HG02759 (cell line): ENCODE results near the gene BICC1.
"Not testable (repeated sequence)": the region's sequence is repeated elsewhere in the genome, so short reads cannot be mapped to it uniquely, and the experiment has no call there.

Source experiments
- ATAC-seq: cut with Tn5 transposase; IDR thresholded peaks from one replicate; pipeline ENCODE4 v1.9.1; 2021; ENCODE audit warnings: mild to moderate bottlenecking, moderate library complexity; ENCODE audit not compliant: unreplicated experiment

The BICC1 gene

GRCh38 chr10:58843760-58844159, 331.1 kb downstream of the BICC1 start:
- no peak for ATAC-seq

GRCh38 chr10:58844680-58845079, 332.0 kb downstream of the BICC1 start:
- no peak for ATAC-seq

GRCh38 chr10:58846856-58847255, 334.2 kb downstream of the BICC1 start:
- ATAC-seq = no peak

GRCh38 chr10:58851606-58852005, 338.9 kb downstream of the BICC1 start:
- no peak for ATAC-seq

- no peak for ATAC-seq
Observed at GRCh38 chr10:58853668-58854067, 341.0 kb downstream of the BICC1 start.

- ATAC-seq = no peak
Observed at GRCh38 chr10:58854811-58855210, 342.1 kb downstream of the BICC1 start.

- no peak for ATAC-seq
Observed at GRCh38 chr10:58856508-58857240, 344.0 kb downstream of the BICC1 start.

- no peak for ATAC-seq
Observed at GRCh38 chr10:58857251-58857805, 344.7 kb downstream of the BICC1 start.

- ATAC-seq = not testable (repeated sequence)
Observed at GRCh38 chr10:58858123-58858522, 345.5 kb downstream of the BICC1 start.

- ATAC-seq = no peak
Observed at GRCh38 chr10:58859526-58859925, 346.9 kb downstream of the BICC1 start.

- ATAC-seq = peak; percentile 73
Observed at GRCh38 chr10:58867683-58868082, 355.0 kb downstream of the BICC1 start.

GRCh38 chr10:58868736-58869435, 356.2 kb downstream of the BICC1 start:
- ATAC-seq = no peak

- ATAC-seq = no peak
Observed at GRCh38 chr10:58870070-58870469, 357.4 kb downstream of the BICC1 start.

- ATAC-seq = no peak
Observed at GRCh38 chr10:58873161-58873560, 360.5 kb downstream of the BICC1 start.
